ENCODE measurements around the gene RPAP2.
"Not testable (repeated sequence)": the region's sequence is repeated elsewhere in the genome, so short reads cannot be mapped to it uniquely, and the experiment has no call there.

DNA sequence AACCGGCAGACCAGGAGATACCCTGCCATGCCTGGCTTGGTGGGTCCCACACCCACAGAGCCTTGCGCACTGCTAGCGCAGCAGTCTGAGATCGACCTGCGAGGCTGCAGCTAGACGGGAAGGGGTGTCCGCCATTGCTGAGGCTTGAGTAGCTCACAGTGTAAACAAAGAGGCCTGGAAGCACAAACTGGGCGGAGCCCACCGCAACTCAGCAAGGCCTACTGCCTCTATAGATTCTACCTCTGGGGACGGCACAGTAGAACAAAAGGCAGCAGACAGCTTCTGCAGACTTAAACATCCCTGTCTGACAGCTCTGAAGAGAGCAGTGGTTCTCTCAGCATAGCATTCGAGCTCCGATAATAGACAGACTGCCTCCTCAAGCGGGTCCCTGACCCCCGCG, 19.1 kb upstream of the RPAP2 start:
- TF ChIP-seq, protein P1, sequence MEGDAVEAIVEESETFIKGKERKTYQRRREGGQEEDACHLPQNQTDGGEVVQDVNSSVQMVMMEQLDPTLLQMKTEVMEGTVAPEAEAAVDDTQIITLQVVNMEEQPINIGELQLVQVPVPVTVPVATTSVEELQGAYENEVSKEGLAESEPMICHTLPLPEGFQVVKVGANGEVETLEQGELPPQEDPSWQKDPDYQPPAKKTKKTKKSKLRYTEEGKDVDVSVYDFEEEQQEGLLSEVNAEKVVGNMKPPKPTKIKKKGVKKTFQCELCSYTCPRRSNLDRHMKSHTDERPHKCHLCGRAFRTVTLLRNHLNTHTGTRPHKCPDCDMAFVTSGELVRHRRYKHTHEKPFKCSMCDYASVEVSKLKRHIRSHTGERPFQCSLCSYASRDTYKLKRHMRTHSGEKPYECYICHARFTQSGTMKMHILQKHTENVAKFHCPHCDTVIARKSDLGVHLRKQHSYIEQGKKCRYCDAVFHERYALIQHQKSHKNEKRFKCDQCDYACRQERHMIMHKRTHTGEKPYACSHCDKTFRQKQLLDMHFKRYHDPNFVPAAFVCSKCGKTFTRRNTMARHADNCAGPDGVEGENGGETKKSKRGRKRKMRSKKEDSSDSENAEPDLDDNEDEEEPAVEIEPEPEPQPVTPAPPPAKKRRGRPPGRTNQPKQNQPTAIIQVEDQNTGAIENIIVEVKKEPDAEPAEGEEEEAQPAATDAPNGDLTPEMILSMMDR (IDR thresholded peaks at IDR 0.05) = not testable (repeated sequence)
- TF ChIP-seq, protein P2, sequence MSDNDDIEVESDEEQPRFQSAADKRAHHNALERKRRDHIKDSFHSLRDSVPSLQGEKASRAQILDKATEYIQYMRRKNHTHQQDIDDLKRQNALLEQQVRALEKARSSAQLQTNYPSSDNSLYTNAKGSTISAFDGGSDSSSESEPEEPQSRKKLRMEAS (CRISPR knock-in tag; IDR thresholded peaks at IDR 0.05) = not testable (repeated sequence)
- not testable (repeated sequence) for TF ChIP-seq MYBL2 (CRISPR knock-in tag; IDR thresholded peaks at IDR 0.05)

Data from WTC11 (cell line).